Esophagus muscularis mucosa (tissue), 4 donors: ENCODE data around the gene GCK. TPM values are rescaled to one million over a fixed set of nuclear protein-coding genes. Genes with fewer than 3 reads are reported as not detected.

Experiments
- DNase-seq: peaks from one replicate; pipeline ENCODE4 v3.0.0-alpha.2; 2017; ENCODE audit errors: extremely low spot score
- H3K27ac ChIP-seq, 4 donors: fragments of 200-600 bp; sonication (generic); replicated peaks in 1 of 4; 1 replicate in 3 of 4; 2 replicates in 1 of 4; pipeline ENCODE4 v1.5.1; 2016 to 2019; ENCODE audit warnings: mild to moderate bottlenecking in 1 of 4
- H3K27me3 ChIP-seq, 4 donors: fragments of 200-600 bp; sonication (generic); one replicate each; pipeline versions ENCODE4 v1.5.1 to v1.6.0; 2016 to 2019
- H3K36me3 ChIP-seq, 4 donors: fragments of 200-600 bp; sonication (generic); one replicate each; pipeline ENCODE4 v1.5.1; 2016 to 2019
- H3K4me1 ChIP-seq, 4 donors: fragments of 200-600 bp; sonication (generic); one replicate each; pipeline ENCODE4 v1.5.1; 2016 to 2019
- H3K4me3 ChIP-seq, 4 donors: fragments of 200-600 bp; sonication (generic); 1 replicate in 2 of 4; 2 replicates in 2 of 4; pipeline ENCODE4 v1.5.1; 2016 to 2019; ENCODE audit warnings: mild to moderate bottlenecking in 4 of 4, moderate library complexity in 1 of 4
- H3K9me3 ChIP-seq, 4 donors: fragments of 200-600 bp; sonication (generic); 1 replicate in 3 of 4; 2 replicates in 1 of 4; pipeline ENCODE4 v1.5.1; 2016 to 2019
- EP300 ChIP-seq: sonication (generic); formaldehyde crosslinking; IDR thresholded peaks from one replicate; pipeline ENCODE4 v1.6.1; 2017; ENCODE audit warnings: antibody characterized with exemption
- POLR2A ChIP-seq: fragments of 450-650 bp; IDR thresholded peaks from one replicate; pipeline ENCODE4 v1.6.1; 2017; ENCODE audit warnings: antibody characterized with exemption, moderate library complexity, mild to moderate bottlenecking, low read depth
- POLR2AphosphoS5 ChIP-seq, 2 donors: sonication (generic); formaldehyde crosslinking; IDR thresholded peaks; one replicate each; pipeline ENCODE4 v1.6.1; 2017; ENCODE audit warnings: antibody characterized with exemption in 2 of 2
- WGBS: methylation state at CpG from one replicate; pipeline ENCODE4 v1.1.5; 2018; 5-methylcytosine and 5-hydroxymethylcytosine counted together
- intact Hi-C: fragments of 100-400 bp; cut with DNase I; formaldehyde crosslinking; loops from one replicate; pipeline ENCODE4 v1.15.1; 2023
- total RNA-seq, 4 donors: library from RNA; depleted of rRNA; stranded (reverse); fragments of >200 nt; gene quantifications; one replicate each; pipeline versions ENCODE4 v1.1.0 to v1.2.1, GENCODE V29; 2016
- TF ChIP-seq, protein P1 (sequence below), 3 experiments: fragments of 200-600 bp in 2 of 3; fragments of 450-650 bp in 1 of 3; sonication (generic) in 2 of 3; IDR thresholded peaks; one replicate each; pipeline ENCODE4 v1.5.1; 2017 to 2019; ENCODE audit warnings: antibody characterized with exemption in 3 of 3, mild to moderate bottlenecking in 2 of 3, moderate library complexity in 1 of 3

Gene GCK
- total RNA-seq, 4 donors from 2014 or later = 0.75 to 2.8 (median 1.2) TPM

DNA sequence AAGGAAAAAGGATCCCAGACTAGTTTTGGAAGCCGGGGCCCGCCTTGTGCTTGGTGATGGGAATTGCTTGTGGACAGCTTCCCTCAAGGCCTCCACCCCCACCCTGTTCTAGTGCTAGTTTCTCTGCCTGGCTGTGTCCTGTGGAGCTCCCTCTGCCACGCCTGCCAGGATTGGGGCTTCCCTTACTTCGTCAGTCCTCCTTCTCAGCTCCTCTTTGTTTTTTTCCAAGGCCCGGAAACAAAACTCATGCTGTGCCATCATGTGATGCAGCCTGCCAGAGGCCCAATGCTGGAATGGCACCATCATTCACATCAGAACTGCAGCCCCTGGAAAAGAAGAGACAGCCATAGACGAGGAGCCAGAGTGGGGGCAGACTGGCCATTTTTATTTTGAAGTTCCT lies 22.8 kb upstream of the GCK start:
- H3K27me3 ChIP-seq = no peaks in the 10 kb centered on the region
- H3K4me3 ChIP-seq = no peak overlapping the region
- WGBS = 80% methylated on average over 6 of the region's 6 CpGs
- H3K4me1 ChIP-seq = no peaks in the 10 kb centered on the region
- no peak overlapping the region for H3K27ac ChIP-seq
- TF ChIP-seq, protein P1, sequence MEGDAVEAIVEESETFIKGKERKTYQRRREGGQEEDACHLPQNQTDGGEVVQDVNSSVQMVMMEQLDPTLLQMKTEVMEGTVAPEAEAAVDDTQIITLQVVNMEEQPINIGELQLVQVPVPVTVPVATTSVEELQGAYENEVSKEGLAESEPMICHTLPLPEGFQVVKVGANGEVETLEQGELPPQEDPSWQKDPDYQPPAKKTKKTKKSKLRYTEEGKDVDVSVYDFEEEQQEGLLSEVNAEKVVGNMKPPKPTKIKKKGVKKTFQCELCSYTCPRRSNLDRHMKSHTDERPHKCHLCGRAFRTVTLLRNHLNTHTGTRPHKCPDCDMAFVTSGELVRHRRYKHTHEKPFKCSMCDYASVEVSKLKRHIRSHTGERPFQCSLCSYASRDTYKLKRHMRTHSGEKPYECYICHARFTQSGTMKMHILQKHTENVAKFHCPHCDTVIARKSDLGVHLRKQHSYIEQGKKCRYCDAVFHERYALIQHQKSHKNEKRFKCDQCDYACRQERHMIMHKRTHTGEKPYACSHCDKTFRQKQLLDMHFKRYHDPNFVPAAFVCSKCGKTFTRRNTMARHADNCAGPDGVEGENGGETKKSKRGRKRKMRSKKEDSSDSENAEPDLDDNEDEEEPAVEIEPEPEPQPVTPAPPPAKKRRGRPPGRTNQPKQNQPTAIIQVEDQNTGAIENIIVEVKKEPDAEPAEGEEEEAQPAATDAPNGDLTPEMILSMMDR (IDR thresholded peaks at IDR 0.05) = no peak
- TF ChIP-seq EP300 = no peak
- no peak for TF ChIP-seq POLR2A
- TF ChIP-seq POLR2AphosphoS5 (IDR thresholded peaks at IDR 0.05) = no peak
- intact Hi-C loops = no loop called here
- DNase-seq = no peak
- peaks cover 51 to 75% (median 70%) of the 10 kb centered on the region in 4 donors for H3K36me3 ChIP-seq
- H3K9me3 ChIP-seq = no peaks in the 10 kb centered on the region

- TF ChIP-seq POLR2AphosphoS5 (IDR thresholded peaks at IDR 0.05) (no peak), EP300 (no peak), POLR2A (no peak)
- TF ChIP-seq, protein P1 (IDR thresholded peaks at IDR 0.05) = no peak
- Histone ChIP-seq H3K9me3 (no peaks in the 10 kb centered on the region), H3K36me3 (peaks cover 59 to 84% (median 78%) of the 10 kb centered on the region in 4 donors), H3K27me3 (no peaks in the 10 kb centered on the region), H3K27ac (no peak overlapping the region), H3K4me1 (no peaks in the 10 kb centered on the region), H3K4me3 (no peak overlapping the region)
- 95% methylated on average over 10 of the region's 10 CpGs for WGBS
- intact Hi-C loops = no loop called here
- no peak for DNase-seq
These were observed 22.0 kb upstream of the GCK start for GRCh38 chr7:44211126-44211675.

DNA sequence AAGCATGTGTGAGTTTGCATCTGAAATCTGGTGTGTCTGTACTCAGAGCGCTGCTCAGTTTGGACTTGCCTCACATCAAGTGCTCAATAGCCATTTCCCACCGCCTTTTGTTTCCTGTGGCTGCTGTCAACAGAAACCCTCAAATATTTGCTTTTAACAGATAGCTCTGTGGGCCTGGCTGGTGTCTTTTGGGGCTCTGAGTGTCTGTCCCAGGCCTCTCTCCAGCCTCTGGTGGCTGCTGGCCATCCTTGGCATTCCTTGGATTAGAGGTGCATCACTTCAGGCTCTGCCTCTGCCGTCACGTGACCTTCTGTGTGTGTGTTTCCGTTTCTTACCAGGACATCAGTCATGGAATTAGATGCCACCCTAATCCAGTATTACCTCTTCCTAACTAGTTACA lies 20.9 kb upstream of the GCK start:
- Histone ChIP-seq H3K27me3 (no peaks in the 10 kb centered on the region), H3K4me1 (no peaks in the 10 kb centered on the region), H3K4me3 (no peak overlapping the region), H3K9me3 (no peaks in the 10 kb centered on the region), H3K36me3 (peaks cover 65 to 94% (median 89%) of the 10 kb centered on the region in 4 donors), H3K27ac (no peak overlapping the region)
- intact Hi-C loops = no loop called here
- WGBS = 90% methylated on average over 5 of the region's 5 CpGs
- DNase-seq = no peak
- TF ChIP-seq EP300 (no peak), POLR2A (no peak), POLR2AphosphoS5 (IDR thresholded peaks at IDR 0.05) (no peak)
- TF ChIP-seq, protein P1 (IDR thresholded peaks at IDR 0.05) = no peak

DNA sequence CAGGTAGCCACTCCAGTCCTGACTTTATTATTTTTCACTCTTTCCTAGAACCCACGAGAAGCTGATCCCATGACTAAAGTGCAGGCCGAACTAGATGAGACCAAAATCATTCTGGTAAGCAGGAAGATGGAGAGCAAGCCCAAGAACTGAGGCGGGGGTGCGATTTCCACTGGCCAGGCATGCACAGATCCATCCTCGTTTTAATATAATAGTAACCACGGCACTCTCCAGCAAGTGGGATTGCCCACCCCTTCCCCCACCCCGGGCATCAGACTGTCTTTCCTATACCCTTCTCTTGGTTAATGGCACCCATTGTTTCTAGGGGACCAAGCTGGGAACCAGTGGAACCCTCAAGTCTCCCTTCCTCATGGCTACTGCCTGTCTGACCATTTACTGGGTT lies 18.8 kb upstream of the GCK start:
- Histone ChIP-seq H3K36me3 (peaks cover 73 to 99% (median 90%) of the 10 kb centered on the region in 4 donors), H3K27me3 (no peaks in the 10 kb centered on the region), H3K4me1 (peaks cover 0 to 15% (median 6%) of the 10 kb centered on the region in 4 donors), H3K27ac (no peak overlapping the region), H3K9me3 (no peaks in the 10 kb centered on the region), H3K4me3 (no peak overlapping the region)
- TF ChIP-seq POLR2AphosphoS5 (IDR thresholded peaks at IDR 0.05) = no peak
- no peak for DNase-seq
- WGBS = 97% methylated on average over 7 of the region's 7 CpGs
- intact Hi-C loops = no loop called here

DNA sequence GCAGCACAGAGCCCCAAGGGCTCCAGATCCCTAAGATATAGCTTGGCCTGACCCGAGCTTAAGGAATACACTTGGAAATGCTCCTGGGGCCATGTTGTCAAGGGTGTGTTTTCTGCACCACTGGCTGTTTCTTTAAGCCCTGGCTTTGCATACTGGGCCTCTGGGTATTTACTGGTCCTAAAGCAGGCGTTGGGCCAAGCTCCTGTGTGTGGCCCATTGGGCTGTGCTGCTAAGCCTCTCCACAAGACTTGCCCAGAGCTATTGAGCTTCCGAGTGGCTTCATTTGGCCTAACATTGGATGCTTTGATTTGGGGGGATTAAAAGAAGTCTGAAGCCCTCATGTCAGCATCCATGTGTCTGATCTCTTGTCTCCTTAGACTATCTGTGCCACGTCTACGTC lies 16.8 kb upstream of the GCK start:
- H3K4me1 ChIP-seq = peaks cover 10 to 36% (median 24%) of the 10 kb centered on the region in 4 donors
- H3K27me3 ChIP-seq = no peaks in the 10 kb centered on the region
- H3K27ac ChIP-seq = no peak overlapping the region
- no peaks in the 10 kb centered on the region for H3K9me3 ChIP-seq
- no peak overlapping the region for H3K4me3 ChIP-seq
- intact Hi-C loops = no loop called here
- H3K36me3 ChIP-seq = peaks cover 58 to 78% (median 70%) of the 10 kb centered on the region in 4 donors
- TF ChIP-seq, protein P1 (IDR thresholded peaks at IDR 0.05) = no peak
- TF ChIP-seq POLR2AphosphoS5 (IDR thresholded peaks at IDR 0.05) = no peak
- no peak for TF ChIP-seq EP300
- no peak for TF ChIP-seq POLR2A
- 96% methylated on average over 4 of the region's 5 CpGs for WGBS
- no peak for DNase-seq
